Aorta (tissue), 5 donors: ENCODE data around the gene NCBP2L. TPM values are rescaled to one million over a fixed set of nuclear protein-coding genes. Genes with fewer than 3 reads are reported as not detected.

ENCODE experiments used
- ATAC-seq: fragments of 200-7000 bp; cut with Tn5 transposase; one replicate; pipeline ENCODE4 v1.9.1; 2022; ENCODE audit warnings: moderate library complexity; ENCODE audit not compliant: low FRiP score
- DNase-seq, 2 donors: peaks; one replicate each; pipeline ENCODE4 v3.0.0-alpha.2; 2020
- H3K27ac ChIP-seq, 2 donors: one replicate each; pipeline ENCODE4 v1.5.1; 2013; ENCODE audit warnings: low read length in 2 of 2, mild to moderate bottlenecking in 2 of 2, moderate library complexity in 2 of 2, control low read depth in 1 of 2, inconsistent platforms in 1 of 2, low read depth in 1 of 2
- H3K27me3 ChIP-seq, 2 donors: one replicate each; pipeline ENCODE4 v1.6.1; 2013; ENCODE audit warnings: control low read depth in 1 of 2, low read length in 1 of 2, mild to moderate bottlenecking in 1 of 2, moderate library complexity in 1 of 2; ENCODE audit not compliant: insufficient read depth in 2 of 2, control insufficient read depth in 1 of 2
- H3K36me3 ChIP-seq, 2 donors: one replicate each; pipeline ENCODE4 v1.6.1; 2013; ENCODE audit warnings: control low read depth in 1 of 2, low read length in 1 of 2, mild to moderate bottlenecking in 1 of 2; ENCODE audit not compliant: insufficient read depth in 2 of 2, control insufficient read depth in 1 of 2
- H3K4me1 ChIP-seq, 2 donors: one replicate each; pipeline ENCODE4 v1.6.1; 2013; ENCODE audit warnings: low read length in 2 of 2, control low read depth in 1 of 2, mild to moderate bottlenecking in 1 of 2, moderate library complexity in 1 of 2; ENCODE audit not compliant: insufficient read depth in 2 of 2, control insufficient read depth in 1 of 2
- H3K4me3 ChIP-seq, 2 donors: one replicate each; pipeline ENCODE4 v1.5.1; 2013; ENCODE audit warnings: low read length in 2 of 2, control low read depth in 1 of 2, mild to moderate bottlenecking in 1 of 2
- H3K9me3 ChIP-seq: one replicate; pipeline ENCODE4 v1.6.1; 2013; ENCODE audit warnings: mild to moderate bottlenecking, low read length; ENCODE audit not compliant: control insufficient read depth
- WGBS, 2 donors: extraction: QIAGEN DNeasy Blood & Tissue Kit; methylation state at CpG; one replicate each; pipeline ENCODE4 v1.1.7; 2013; 5-methylcytosine and 5-hydroxymethylcytosine counted together
- intact Hi-C, 2 donors: fragments of 100-400 bp; cut with DNase I; formaldehyde crosslinking; loops; one replicate each; pipeline versions ENCODE4 v1.14.2 to v1.15.0; 2022
- polyA plus RNA-seq, 2 donors: library from polyadenylated mRNA; stranded (reverse); fragments of 200-250 nt; gene quantifications; one replicate each; pipeline ENCODE4 v1.2.3, GENCODE V29; 2013
- total RNA-seq, 2 donors: library from RNA; stranded (reverse); fragmentation: NEBNext Ultra II Directional; extraction: Animal tissue kit (Norgen Biotek cat#: 25700); gene quantifications; one replicate each; pipeline ENCODE4 v1.2.1, GENCODE V29; 2021
- donor health status: healthy with polysubstance abuse.
- donor health status: Bipolar disorder and iron deficiency.
- donor health status: DM: no; HTN: no; CAD: no.
- donor health status: DM: no; HTN: no; CAD: no.
- donor health status: DM: yes; HTN: yes; CAD: no.

Gene NCBP2L
- total and polyA plus RNA-seq, 4 donors = not detected

DNA sequence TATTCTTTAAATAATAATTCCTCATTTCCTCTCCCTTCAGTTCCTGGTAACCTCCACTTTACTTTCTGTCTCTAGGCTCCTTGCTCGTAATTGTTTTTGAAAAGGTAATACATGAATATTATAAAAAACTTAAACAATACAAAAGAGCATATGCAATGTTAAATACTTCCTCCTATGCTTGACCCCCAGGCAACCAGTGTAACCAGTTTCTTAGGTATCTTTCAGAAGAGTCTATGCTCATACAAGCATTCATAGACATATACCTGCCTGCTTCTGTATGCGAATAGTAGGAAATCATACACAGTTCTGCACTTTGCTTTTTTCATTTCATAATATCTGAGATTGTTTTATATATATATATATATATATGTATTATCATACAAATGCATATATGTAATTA is 45.5 kb downstream of the NCBP2L start:
- WGBS, 2 donors = 78 to 93% methylated on average over 2 of the region's 2 CpGs
- no peaks in the 10 kb centered on the region for H3K4me1 ChIP-seq
- H3K27me3 ChIP-seq = no peaks in the 10 kb centered on the region
- no peaks in the 10 kb centered on the region for H3K36me3 ChIP-seq
- peaks cover 2% of the 10 kb centered on the region for H3K9me3 ChIP-seq
- intact Hi-C loops = no loop called here
- no peak overlapping the region for H3K4me3 ChIP-seq
- no peak for DNase-seq
- ATAC-seq = no peak
- H3K27ac ChIP-seq = no peak overlapping the region

DNA sequence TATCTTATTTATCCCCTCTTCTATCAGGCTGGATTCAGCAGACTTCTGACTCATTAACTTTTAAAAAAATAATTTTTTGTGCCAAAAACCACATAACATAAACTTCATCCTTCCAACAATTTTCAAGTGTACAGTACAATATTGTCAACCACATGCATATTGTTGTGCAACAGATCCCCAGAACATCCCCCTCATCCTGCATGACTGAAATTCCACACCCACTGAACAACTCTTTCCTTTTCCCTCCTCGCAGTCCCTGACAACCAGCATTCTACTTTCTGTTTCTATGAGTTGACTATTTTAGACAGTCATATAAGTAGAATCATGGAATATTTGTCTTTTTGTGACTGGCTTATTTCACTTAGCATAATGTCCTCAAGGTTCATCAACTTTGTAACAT is 45.9 kb downstream of the NCBP2L start:
- no peak for ATAC-seq

DNA sequence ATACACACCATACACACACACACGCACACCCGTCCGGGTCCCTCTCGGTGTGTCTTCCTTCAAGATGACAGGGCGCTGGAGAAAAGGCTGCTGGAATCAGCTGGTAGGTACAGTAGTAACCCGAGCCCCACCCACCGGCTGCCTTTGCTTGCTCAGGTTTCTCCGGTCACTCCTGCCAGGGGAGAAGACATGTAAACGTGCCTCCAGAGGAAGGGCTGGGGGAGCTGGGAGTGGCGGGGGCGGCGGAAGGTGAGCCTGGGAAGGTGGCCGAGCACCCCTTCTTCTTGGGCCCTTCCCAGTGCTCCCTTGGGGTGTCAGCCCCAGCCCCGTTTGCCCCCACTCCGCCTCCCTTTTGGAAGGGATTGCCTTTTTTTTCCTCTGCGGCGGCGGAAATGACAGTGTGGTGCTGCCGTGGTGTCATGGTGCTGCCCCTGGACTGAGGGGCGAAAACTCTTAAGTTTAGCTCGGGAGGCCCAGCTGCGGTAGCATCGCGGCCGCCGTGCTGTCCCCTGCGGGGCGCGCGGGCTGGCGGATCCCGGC is 48.2 kb downstream of the NCBP2L start, which contains the start of gene MID2:
MID2 (plus strand) TSS at position 169 of the 540 bp plus-strand sequence. CDS start 561 bp downstream, outside the sequence.
- 0 to 32% methylated on average over 32 of the region's 32 CpGs for WGBS, 2 donors
- Histone ChIP-seq H3K9me3 (no peaks in the 10 kb centered on the region), H3K36me3 (no peaks in the 10 kb centered on the region), H3K27me3 (no peaks in the 10 kb centered on the region), H3K4me1 (no peaks in the 10 kb centered on the region), H3K4me3 (peak within 1 kb of the TSS; percentile 52 to 91), H3K27ac (peak within 1 kb of the TSS; percentile 68 to 92)
- ATAC-seq = peak; percentile 37
- intact Hi-C loops = no loop called here
- peak; percentile 53 to 79 for DNase-seq

More for the DNA sequence above, 45.9 kb downstream of the NCBP2L start:
- no peaks in the 10 kb centered on the region for H3K36me3 ChIP-seq
- 38 to 41% methylated on average over 1 of the region's 1 CpG for WGBS, 2 donors
- no peak for DNase-seq
- no peaks in the 10 kb centered on the region for H3K4me1 ChIP-seq
- H3K4me3 ChIP-seq = no peak overlapping the region
- no peak overlapping the region for H3K27ac ChIP-seq
- peaks cover 2% of the 10 kb centered on the region for H3K9me3 ChIP-seq
- intact Hi-C loops = no loop called here
- no peaks in the 10 kb centered on the region for H3K27me3 ChIP-seq

GRCh38 chrX:107826238-107827029 is 48.9 kb downstream of the NCBP2L start:
- Histone ChIP-seq H3K4me3 (peak overlapping the region; percentile 52 to 91), H3K4me1 (no peaks in the 10 kb centered on the region), H3K27ac (peak overlapping the region; percentile 68 to 92), H3K36me3 (no peaks in the 10 kb centered on the region), H3K9me3 (no peaks in the 10 kb centered on the region), H3K27me3 (no peaks in the 10 kb centered on the region)
- DNase-seq (peak; percentile 51 to 79), ATAC-seq (peak; percentile 60)
- intact Hi-C loops = no loop called here
- WGBS, 2 donors = 0 to 35% methylated on average over 78 to 100 of the region's 100 CpGs

DNA sequence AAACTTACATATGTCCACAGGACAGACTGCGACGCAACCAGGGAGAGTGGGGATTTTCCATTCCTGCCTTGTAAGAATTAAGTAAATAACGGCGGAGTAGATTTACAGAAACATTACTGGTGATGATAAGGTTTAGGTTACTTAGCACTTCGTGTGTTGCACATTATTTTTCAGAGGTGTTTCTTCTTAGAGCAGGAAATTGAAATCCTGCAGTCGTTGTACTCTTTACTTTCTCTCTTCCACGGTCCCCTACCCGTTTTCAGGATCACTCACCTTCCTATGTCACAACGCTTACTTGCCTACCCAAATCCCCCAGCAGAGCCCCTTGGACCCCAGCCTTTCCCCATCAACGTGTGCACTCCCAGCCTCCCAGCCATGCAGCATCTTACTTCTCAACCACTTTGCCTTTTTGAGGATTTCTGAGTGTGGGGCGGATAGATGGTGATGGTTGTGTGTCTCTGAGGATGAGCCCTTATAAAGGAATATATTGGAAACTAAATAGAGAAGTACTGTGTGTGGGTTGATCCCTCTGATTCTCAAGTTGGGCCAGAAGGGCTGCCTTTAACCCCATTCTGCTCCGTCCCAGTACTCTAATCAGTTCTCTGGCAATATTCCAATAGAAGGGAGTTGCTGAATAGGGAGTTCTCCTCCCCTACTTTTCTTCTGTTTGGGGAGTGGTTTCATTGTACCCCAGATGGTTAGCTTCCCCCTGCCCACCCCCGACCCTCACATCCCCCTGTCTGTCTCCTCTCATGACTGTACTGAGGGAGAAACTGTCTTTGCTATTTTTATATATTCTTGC is 49.7 kb downstream of the NCBP2L start:
- no peaks in the 10 kb centered on the region for H3K4me1 ChIP-seq
- peak overlapping the region in 1 of 2 donors; percentile 92 for H3K27ac ChIP-seq
- ATAC-seq (no peak), DNase-seq (no peak)
- 11 to 32% methylated on average over 13 of the region's 13 CpGs for WGBS, 2 donors
- intact Hi-C loops = no loop called here
- no peaks in the 10 kb centered on the region for H3K9me3 ChIP-seq
- peak overlapping the region; percentile 52 to 91 for H3K4me3 ChIP-seq
- H3K36me3 ChIP-seq = no peaks in the 10 kb centered on the region
- H3K27me3 ChIP-seq = no peaks in the 10 kb centered on the region

GRCh38 chrX:107827852-107828251 is 50.3 kb downstream of the NCBP2L start:
- WGBS, 2 donors = 70 to 85% methylated on average over 4 of the region's 4 CpGs
- DNase-seq (no peak), ATAC-seq (no peak)
- H3K36me3 ChIP-seq = no peaks in the 10 kb centered on the region
- H3K27ac ChIP-seq = no peak overlapping the region
- intact Hi-C loops = no loop called here
- H3K4me3 ChIP-seq = peak overlapping the region in 1 of 2 donors; percentile 52
- H3K4me1 ChIP-seq = no peaks in the 10 kb centered on the region
- H3K27me3 ChIP-seq = no peaks in the 10 kb centered on the region
- H3K9me3 ChIP-seq = no peaks in the 10 kb centered on the region

DNA sequence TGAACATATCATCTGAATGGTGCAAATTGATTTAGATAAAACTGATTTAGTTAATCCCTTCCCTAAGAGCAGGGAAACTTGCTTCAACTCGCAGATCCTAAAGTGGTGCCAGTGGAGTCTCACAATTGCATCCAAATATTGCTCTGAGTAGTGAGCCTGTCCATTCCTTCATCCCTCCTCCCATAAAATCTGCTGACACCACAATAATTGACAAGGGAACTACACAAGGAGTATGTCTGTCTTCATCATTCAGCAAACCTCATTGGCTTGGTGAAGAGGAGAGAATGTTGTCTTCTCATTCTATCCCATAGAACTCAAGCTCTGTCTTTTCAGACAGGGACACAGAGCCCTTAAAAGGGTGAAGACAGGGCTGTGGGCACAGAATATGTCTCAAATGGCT is 52.3 kb downstream of the NCBP2L start:
- ATAC-seq (no peak), DNase-seq (no peak)
- H3K4me1 ChIP-seq = no peaks in the 10 kb centered on the region
- H3K9me3 ChIP-seq = no peaks in the 10 kb centered on the region
- H3K36me3 ChIP-seq = no peaks in the 10 kb centered on the region
- WGBS, 2 donors = 58 to 93% methylated on average over 1 of the region's 1 CpG
- intact Hi-C loops = no loop called here
- no peak overlapping the region for H3K4me3 ChIP-seq
- no peaks in the 10 kb centered on the region for H3K27me3 ChIP-seq
- no peak overlapping the region for H3K27ac ChIP-seq

DNA sequence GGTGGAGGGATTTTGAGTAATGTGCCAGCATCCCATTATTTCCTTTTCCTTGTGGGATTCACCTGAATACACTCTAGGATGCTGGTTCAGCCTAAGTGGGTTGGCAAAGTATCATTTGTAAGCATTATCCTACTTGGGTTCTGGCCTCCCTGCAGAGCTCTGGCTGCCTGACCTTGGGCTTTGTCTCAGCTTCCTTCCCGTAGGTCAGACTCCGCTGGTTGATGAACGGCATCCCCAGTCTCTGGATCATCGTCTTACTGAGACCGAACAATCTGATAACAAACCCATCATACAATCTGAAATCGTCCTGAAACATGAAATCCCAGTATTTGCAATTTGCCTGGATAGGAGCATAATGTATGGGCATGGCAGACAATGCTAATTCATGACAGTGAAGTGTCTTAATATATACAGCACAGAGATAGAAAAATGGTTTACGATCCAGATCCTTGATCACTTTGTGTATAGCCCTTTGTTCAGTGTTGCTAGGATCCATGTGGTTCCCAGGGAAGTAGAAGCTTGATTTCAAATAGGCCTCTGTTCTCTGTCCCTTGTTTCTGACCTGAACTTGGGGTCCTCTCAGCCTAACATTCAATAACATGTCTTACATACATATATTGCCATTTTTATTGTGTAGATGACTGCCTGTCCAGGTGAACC is 53.7 kb downstream of the NCBP2L start:
- ATAC-seq = no peak
- H3K27me3 ChIP-seq = no peaks in the 10 kb centered on the region
- no peaks in the 10 kb centered on the region for H3K36me3 ChIP-seq
- no peak overlapping the region for H3K4me3 ChIP-seq
- DNase-seq = no peak
- 83 to 95% methylated on average over 7 of the region's 7 CpGs for WGBS, 2 donors
- H3K27ac ChIP-seq = no peak overlapping the region
- intact Hi-C loops = no loop called here
- H3K4me1 ChIP-seq = no peaks in the 10 kb centered on the region
- H3K9me3 ChIP-seq = no peaks in the 10 kb centered on the region
